Activated T-helper 1 cell treated with anti-CD3 and anti-CD28 coated beads, Interleukin-2, amount 50 U/mL, for 16 hours (primary cell): ENCODE measurements around the gene IMMP2L.

Experiments used
- DNase-seq, 2 donors: peaks; one replicate each; pipeline ENCODE4 v3.0.0-alpha.2; 2020; ENCODE audit warnings: low read depth in 1 of 2, low spot score in 1 of 2

Gene IMMP2L

GRCh38 chr7:110835218-110835617 is 727.1 kb downstream of the IMMP2L start:
- no peak for DNase-seq

- DNase-seq, result no peak
These were observed 730.9 kb downstream of the IMMP2L start for GRCh38 chr7:110831419-110831818.

GRCh38 chr7:110830778-110831177 is 731.5 kb downstream of the IMMP2L start:
- no peak for DNase-seq

GRCh38 chr7:110827936-110828335 is 734.4 kb downstream of the IMMP2L start:
- no peak for DNase-seq

- DNase-seq, result no peak
These were observed 734.9 kb downstream of the IMMP2L start for GRCh38 chr7:110827287-110827855.

GRCh38 chr7:110813986-110814385 is 748.3 kb downstream of the IMMP2L start:
- no peak for DNase-seq

- no peak for DNase-seq
These were observed 752.5 kb downstream of the IMMP2L start for GRCh38 chr7:110809832-110810231.

GRCh38 chr7:110808361-110808760 is 753.9 kb downstream of the IMMP2L start:
- no peak for DNase-seq

GRCh38 chr7:110804501-110804900 is 757.8 kb downstream of the IMMP2L start:
- DNase-seq, result no peak

- DNase-seq, result no peak
These were observed 758.6 kb downstream of the IMMP2L start for GRCh38 chr7:110803602-110804143.

- no peak for DNase-seq
These were observed 760.8 kb downstream of the IMMP2L start for GRCh38 chr7:110801502-110801901.

GRCh38 chr7:110800984-110801383 is 761.3 kb downstream of the IMMP2L start:
- DNase-seq, result no peak

- DNase-seq, result no peak
These were observed 764.6 kb downstream of the IMMP2L start for GRCh38 chr7:110797656-110798055.

- no peak for DNase-seq
These were observed 771.3 kb downstream of the IMMP2L start for GRCh38 chr7:110790992-110791391.

GRCh38 chr7:110786328-110786965 is 775.8 kb downstream of the IMMP2L start:
- DNase-seq, result no peak

- DNase-seq, result no peak
These were observed 777.5 kb downstream of the IMMP2L start for GRCh38 chr7:110784749-110785148.

- DNase-seq, result no peak
These were observed 781.6 kb downstream of the IMMP2L start for GRCh38 chr7:110780712-110781111.

GRCh38 chr7:110779339-110779738 is 783.0 kb downstream of the IMMP2L start:
- DNase-seq, result no peak

GRCh38 chr7:110775046-110775445 is 787.2 kb downstream of the IMMP2L start:
- no peak for DNase-seq

- no peak for DNase-seq
These were observed 788.2 kb downstream of the IMMP2L start for GRCh38 chr7:110774071-110774470.

- DNase-seq, result no peak
These were observed 789.7 kb downstream of the IMMP2L start for GRCh38 chr7:110772615-110773014.

GRCh38 chr7:110771717-110772116 is 790.6 kb downstream of the IMMP2L start:
- no peak for DNase-seq

- DNase-seq, result no peak
These were observed 794.7 kb downstream of the IMMP2L start for GRCh38 chr7:110767550-110768110.
